Measurements from ENCODE around the gene SENP5. TPM values are rescaled to one million over a fixed set of nuclear protein-coding genes. Genes with fewer than 3 reads are reported as not detected.
"Not testable (repeated sequence)": the region's sequence is repeated elsewhere in the genome, so short reads cannot be mapped to it uniquely, and the experiment has no call there.

The SENP5 gene
- total RNA-seq, 4 donors from 2014 or later, result 14.5 to 37.8 (median 21.3) TPM

GRCh38 chr3:196842567-196843434 is 24.9 kb upstream of the SENP5 start:
- no peak for DNase-seq
- no peaks in the 10 kb centered on the region for H3K4me1 ChIP-seq
- no peak overlapping the region for H3K27ac ChIP-seq
- WGBS, 2 donors, result 66% methylated on average over 15 to 17 of the region's 17 CpGs
- H3K27me3 ChIP-seq, result no peaks in the 10 kb centered on the region
- no peaks in the 10 kb centered on the region for H3K9me3 ChIP-seq
- no peak overlapping the region for H3K4me3 ChIP-seq
- no peak for TF ChIP-seq CTCF (IDR thresholded peaks at IDR 0.05)
- no peak for TF ChIP-seq POLR2A (IDR thresholded peaks at IDR 0.05)
- H3K36me3 ChIP-seq, result no peaks in the 10 kb centered on the region
- intact Hi-C loops (cut with DNase I), result no loop called here

- TF ChIP-seq CTCF (IDR thresholded peaks at IDR 0.05), result no peak
- TF ChIP-seq POLR2A (IDR thresholded peaks at IDR 0.05), result no peak
- H3K27me3 ChIP-seq, result no peaks in the 10 kb centered on the region
- WGBS, 2 donors, result 70% methylated on average over 9 of the region's 9 CpGs
- no peaks in the 10 kb centered on the region for H3K9me3 ChIP-seq
- H3K4me3 ChIP-seq, result no peak overlapping the region
- intact Hi-C loops (cut with DNase I), result no loop called here
- H3K4me1 ChIP-seq, result no peaks in the 10 kb centered on the region
- no peaks in the 10 kb centered on the region for H3K36me3 ChIP-seq
- no peak for DNase-seq
- H3K27ac ChIP-seq, result no peak overlapping the region
Observed at GRCh38 chr3:196843435-196844110, 24.1 kb upstream of the SENP5 start.

- H3K27me3 ChIP-seq; H3K4me3 ChIP-seq; H3K4me1 ChIP-seq; H3K9me3 ChIP-seq; intact Hi-C loops (cut with DNase I); DNase-seq; H3K27ac ChIP-seq; H3K36me3 ChIP-seq: not testable (repeated sequence)
- 81 to 87% methylated on average over 19 of the region's 22 CpGs for WGBS, 2 donors
Observed at GRCh38 chr3:196844235-196845219, 23.2 kb upstream of the SENP5 start.

- H3K27ac ChIP-seq; DNase-seq; H3K27me3 ChIP-seq; H3K36me3 ChIP-seq; H3K9me3 ChIP-seq; H3K4me1 ChIP-seq; H3K4me3 ChIP-seq; intact Hi-C loops (cut with DNase I): not testable (repeated sequence)
- WGBS, 2 donors, result 84 to 89% methylated on average over 4 of the region's 4 CpGs
Observed at GRCh38 chr3:196848375-196848774, 19.3 kb upstream of the SENP5 start.

- H3K4me1 ChIP-seq, result no peaks in the 10 kb centered on the region
- no peaks in the 10 kb centered on the region for H3K36me3 ChIP-seq
- H3K27me3 ChIP-seq, result no peaks in the 10 kb centered on the region
- no peaks in the 10 kb centered on the region for H3K9me3 ChIP-seq
- no peak overlapping the region for H3K27ac ChIP-seq
- no peak for TF ChIP-seq CTCF (IDR thresholded peaks at IDR 0.05)
- no peak for TF ChIP-seq POLR2A (IDR thresholded peaks at IDR 0.05)
- intact Hi-C loops (cut with DNase I), result no loop called here
- 72 to 78% methylated on average over 9 to 11 of the region's 11 CpGs for WGBS, 2 donors
- no peak overlapping the region for H3K4me3 ChIP-seq
- no peak for DNase-seq
Observed at GRCh38 chr3:196849180-196849741, 18.5 kb upstream of the SENP5 start.

GRCh38 chr3:196863000-196863399 is 4.7 kb upstream of the SENP5 start:
- WGBS, 2 donors, result 88 to 97% methylated on average over 8 of the region's 8 CpGs
- H3K9me3 ChIP-seq; H3K36me3 ChIP-seq; DNase-seq; H3K4me3 ChIP-seq; H3K27ac ChIP-seq; intact Hi-C loops (cut with DNase I); H3K27me3 ChIP-seq; H3K4me1 ChIP-seq: not testable (repeated sequence)
